GM18499 (cell line): ENCODE results near the gene RBM22.

Source experiments
- ATAC-seq: cut with Tn5 transposase; IDR thresholded peaks from one replicate; pipeline ENCODE4 v1.9.1; 2021; ENCODE audit warnings: moderate number of reproducible peaks; ENCODE audit not compliant: insufficient read depth, unreplicated experiment

Gene RBM22

GRCh38 chr5:150653762-150654556 is 46.9 kb downstream of the RBM22 start:
- no peak for ATAC-seq

- ATAC-seq, result no peak
Observed at GRCh38 chr5:150653145-150653761, 47.6 kb downstream of the RBM22 start.

- ATAC-seq, result no peak
Observed at GRCh38 chr5:150651924-150652671, 48.8 kb downstream of the RBM22 start.

GRCh38 chr5:150651382-150651781 is 49.5 kb downstream of the RBM22 start:
- ATAC-seq, result no peak

- no peak for ATAC-seq
Observed at GRCh38 chr5:150650021-150651006, 50.5 kb downstream of the RBM22 start.

- ATAC-seq, result no peak
Observed at GRCh38 chr5:150649108-150650020, 51.5 kb downstream of the RBM22 start.

- no peak for ATAC-seq
Observed at GRCh38 chr5:150648294-150649107, 52.4 kb downstream of the RBM22 start.

- ATAC-seq, result no peak
Observed at GRCh38 chr5:150647275-150648251, 53.3 kb downstream of the RBM22 start.

- no peak for ATAC-seq
Observed at GRCh38 chr5:150645070-150645700, 55.7 kb downstream of the RBM22 start.

- no peak for ATAC-seq
Observed at GRCh38 chr5:150644514-150644913, 56.3 kb downstream of the RBM22 start.

GRCh38 chr5:150644058-150644457 is 56.8 kb downstream of the RBM22 start:
- no peak for ATAC-seq

GRCh38 chr5:150642991-150643710 is 57.7 kb downstream of the RBM22 start:
- no peak for ATAC-seq

- ATAC-seq, result no peak
Observed at GRCh38 chr5:150642567-150642927, 58.3 kb downstream of the RBM22 start.

- ATAC-seq, result no peak
Observed at GRCh38 chr5:150641824-150642566, 58.9 kb downstream of the RBM22 start.

GRCh38 chr5:150641006-150641570 is 59.8 kb downstream of the RBM22 start:
- no peak for ATAC-seq
